Lower leg skin (tissue), 3 donors: Measurements from ENCODE around the gene RNF215.

Source experiments
- POLR2A ChIP-seq, 2 donors: fragments of 450-650 bp; IDR thresholded peaks; one replicate each; pipeline ENCODE4 v1.6.1; 2016 to 2017; ENCODE audit warnings: antibody characterized with exemption in 2 of 2, mild to moderate bottlenecking in 1 of 2, moderate library complexity in 1 of 2
- TF ChIP-seq, protein P1 (sequence below), 3 donors: fragments of 450-650 bp; IDR thresholded peaks; one replicate each; pipeline ENCODE4 v1.5.1; 2016; ENCODE audit warnings: antibody characterized with exemption in 3 of 3, mild to moderate bottlenecking in 3 of 3, moderate library complexity in 2 of 3

- TF ChIP-seq POLR2A (IDR thresholded peaks at IDR 0.05), result no peak
- TF ChIP-seq, protein P1, sequence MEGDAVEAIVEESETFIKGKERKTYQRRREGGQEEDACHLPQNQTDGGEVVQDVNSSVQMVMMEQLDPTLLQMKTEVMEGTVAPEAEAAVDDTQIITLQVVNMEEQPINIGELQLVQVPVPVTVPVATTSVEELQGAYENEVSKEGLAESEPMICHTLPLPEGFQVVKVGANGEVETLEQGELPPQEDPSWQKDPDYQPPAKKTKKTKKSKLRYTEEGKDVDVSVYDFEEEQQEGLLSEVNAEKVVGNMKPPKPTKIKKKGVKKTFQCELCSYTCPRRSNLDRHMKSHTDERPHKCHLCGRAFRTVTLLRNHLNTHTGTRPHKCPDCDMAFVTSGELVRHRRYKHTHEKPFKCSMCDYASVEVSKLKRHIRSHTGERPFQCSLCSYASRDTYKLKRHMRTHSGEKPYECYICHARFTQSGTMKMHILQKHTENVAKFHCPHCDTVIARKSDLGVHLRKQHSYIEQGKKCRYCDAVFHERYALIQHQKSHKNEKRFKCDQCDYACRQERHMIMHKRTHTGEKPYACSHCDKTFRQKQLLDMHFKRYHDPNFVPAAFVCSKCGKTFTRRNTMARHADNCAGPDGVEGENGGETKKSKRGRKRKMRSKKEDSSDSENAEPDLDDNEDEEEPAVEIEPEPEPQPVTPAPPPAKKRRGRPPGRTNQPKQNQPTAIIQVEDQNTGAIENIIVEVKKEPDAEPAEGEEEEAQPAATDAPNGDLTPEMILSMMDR (IDR thresholded peaks at IDR 0.05), result no peak
Observed at GRCh38 chr22:30408388-30409102, 21.3 kb upstream of the RNF215 start.
